RWPE2 (cell line): Measurements from ENCODE around the gene MT1A.

ENCODE experiments used
- ATAC-seq: fragments of 200-7000 bp; cut with Tn5 transposase; 3 replicates; pipeline ENCODE4 v1.9.1; 2021; ENCODE audit warnings: low read depth
- DNase-seq: peaks from one replicate; pipeline ENCODE4 v3.0.0-alpha.2; 2020; ENCODE audit warnings: low spot score
- H3K27ac ChIP-seq: fragments of 450-650 bp; 2 replicates; pipeline ENCODE4 v1.5.1; 2017; ENCODE audit warnings: mild to moderate bottlenecking; ENCODE audit not compliant: poor library complexity, severe bottlenecking
- H3K27me3 ChIP-seq: fragments of 250-450 bp; sonication (Bioruptor Pico); 2 replicates; pipeline ENCODE4 v1.5.1; 2021; ENCODE audit warnings: mild to moderate bottlenecking, moderate library complexity; ENCODE audit not compliant: insufficient read depth, poor library complexity, severe bottlenecking
- H3K36me3 ChIP-seq: fragments of 250-450 bp; sonication (Bioruptor Pico); 2 replicates; pipeline ENCODE4 v1.5.1; 2020; ENCODE audit warnings: low read depth, mild to moderate bottlenecking, moderate library complexity
- H3K4me1 ChIP-seq: fragments of 250-450 bp; sonication (Bioruptor Pico); 2 replicates; pipeline ENCODE4 v1.5.1; 2021; ENCODE audit warnings: mild to moderate bottlenecking, moderate library complexity; ENCODE audit not compliant: insufficient read depth, poor library complexity, severe bottlenecking
- H3K4me3 ChIP-seq: fragments of 250-450 bp; sonication (Bioruptor Pico); 2 replicates; pipeline ENCODE4 v1.5.1; 2021; ENCODE audit warnings: mild to moderate bottlenecking, moderate library complexity; ENCODE audit not compliant: severe bottlenecking
- H3K9me3 ChIP-seq: fragments of 250-450 bp; sonication (Bioruptor Pico); 2 replicates; pipeline ENCODE4 v1.5.1; 2021; ENCODE audit warnings: mild to moderate bottlenecking, moderate library complexity; ENCODE audit not compliant: severe bottlenecking
- CTCF ChIP-seq: fragments of 450-650 bp; IDR thresholded peaks from one replicate; pipeline ENCODE4 v1.5.1; 2017; ENCODE audit warnings: mild to moderate bottlenecking, moderate library complexity; ENCODE audit not compliant: poor library complexity, severe bottlenecking

Gene MT1A

GRCh38 chr16:56625943-56626654 lies 12.4 kb upstream of the MT1A start:
- Histone ChIP-seq H3K27me3 (no peaks in the 10 kb centered on the region), H3K36me3 (peaks cover 11% of the 10 kb centered on the region), H3K9me3 (no peaks in the 10 kb centered on the region), H3K4me1 (peaks cover 5% of the 10 kb centered on the region), H3K4me3 (peak overlapping the region; percentile 43), H3K27ac (peak overlapping the region; percentile 87)
- TF ChIP-seq CTCF, result no peak
- ATAC-seq, result peak; percentile 11; the same call in 1 of the 3 replicates
- no peak for DNase-seq

GRCh38 chr16:56626685-56627084 lies 11.8 kb upstream of the MT1A start:
- no peak for ATAC-seq
- Histone ChIP-seq H3K27me3 (no peaks in the 10 kb centered on the region), H3K36me3 (peaks cover 11% of the 10 kb centered on the region), H3K9me3 (no peaks in the 10 kb centered on the region), H3K4me1 (peaks cover 5% of the 10 kb centered on the region), H3K4me3 (peak overlapping the region; percentile 43), H3K27ac (peak overlapping the region; percentile 87)
- no peak for TF ChIP-seq CTCF
- DNase-seq, result no peak

- Histone ChIP-seq H3K27me3 (no peaks in the 10 kb centered on the region), H3K4me3 (no peak overlapping the region), H3K9me3 (no peaks in the 10 kb centered on the region), H3K36me3 (peaks cover 11% of the 10 kb centered on the region), H3K4me1 (peaks cover 5% of the 10 kb centered on the region), H3K27ac (peak overlapping the region; percentile 87)
- no peak for DNase-seq
- TF ChIP-seq CTCF, result peak; percentile 35
- no peak for ATAC-seq
These were observed 9.7 kb upstream of the MT1A start for GRCh38 chr16:56628486-56629350.

GRCh38 chr16:56629531-56629930 lies 8.9 kb upstream of the MT1A start:
- no peaks in the 10 kb centered on the region for H3K27me3 ChIP-seq
- H3K27ac ChIP-seq, result no peak overlapping the region
- TF ChIP-seq CTCF, result no peak
- ATAC-seq, result no peak
- peaks cover 11% of the 10 kb centered on the region for H3K36me3 ChIP-seq
- no peaks in the 10 kb centered on the region for H3K9me3 ChIP-seq
- H3K4me1 ChIP-seq, result peaks cover 5% of the 10 kb centered on the region
- H3K4me3 ChIP-seq, result no peak overlapping the region
- no peak for DNase-seq
